HCT116 (cell line): ENCODE measurements around the gene CAVIN2. TPM values are rescaled to one million over a fixed set of nuclear protein-coding genes. Genes with fewer than 3 reads are reported as not detected.
A peak's percentile ranks its signal among the peaks of the same experiment; 100 is the strongest.

ENCODE experiments used
- ATAC-seq: fragments of 200-7000 bp; cut with Tn5 transposase; 2 replicates; pipeline ENCODE4 v1.9.1; 2020; ENCODE audit warnings: mild to moderate bottlenecking, moderate library complexity
- BruUV-seq: library from RNA; stranded (reverse); fragments of 400-500 nt; replicated peaks from 2 replicates; lab custom pipeline; 2021; lab: Mats Ljungman, UMichigan
- CTCF ChIA-PET: fragments of 300-600 bp; sonication (Branson Sonifier 250); formaldehyde crosslinking; loops from one replicate; lab custom pipeline; 2021; ENCODE audit warnings: antibody characterized with exemption; lab: Charles Lee
- POLR2A ChIA-PET: fragments of 300-600, 350-600 bp; sonication (Branson Sonifier 250); formaldehyde crosslinking; loops from one replicate; lab custom pipeline; 2021; ENCODE audit warnings: antibody characterized with exemption; lab: Charles Lee
- RAD21 ChIA-PET, 2 experiments: fragments of 300-600 bp; sonication (Branson Sonifier 250); formaldehyde crosslinking; loops; one replicate each; lab custom pipeline; 2023; ENCODE audit warnings: low total read pairs in 2 of 2; ENCODE audit not compliant: uncharacterized antibody in 2 of 2, unreplicated experiment in 2 of 2, low non-redundant PET in 1 of 2; lab: Charles Lee
- DNase-seq: peaks from one replicate; pipeline ENCODE4 v3.0.0-alpha.2; 2010; ENCODE audit warnings: low read depth, low spot score
- H2AFZ ChIP-seq: fragments of 200-600 bp; shearing (Covaris generic), sonication (generic); 2 replicates; pipeline ENCODE4 v1.6.1; 2017; ENCODE audit warnings: low read depth, mixed run types, mixed read lengths, antibody characterized with exemption, low read length; ENCODE audit not compliant: poor library complexity, severe bottlenecking
- H3K27ac ChIP-seq: 2 replicates; pipeline ENCODE4 v1.5.1; 2012; ENCODE audit warnings: low read depth, low read length
- H3K27me3 ChIP-seq: fragments of 200-600 bp; sonication (generic); 2 replicates; pipeline ENCODE4 v1.6.1; 2016; ENCODE audit warnings: mixed run types, low read length, mixed read lengths; ENCODE audit not compliant: insufficient read depth
- H3K36me3 ChIP-seq, 2 experiments: fragments of 200-500 bp in 1 of 2; fragments of 200-600 bp in 1 of 2; sonication (Bioruptor generic) in 1 of 2; sonication (generic) in 1 of 2; 2 replicates each; pipeline versions ENCODE4 v1.5.1 to v1.6.1; 2014 to 2016; ENCODE audit warnings: low read length in 2 of 2, inconsistent platforms in 1 of 2, mixed read lengths in 1 of 2, mixed run types in 1 of 2; ENCODE audit not compliant: insufficient read depth in 2 of 2, control insufficient read depth in 1 of 2
- H3K4me1 ChIP-seq, 2 experiments: fragments of 200-600 bp in 1 of 2; sonication (generic) in 1 of 2; 2 replicates each; pipeline versions ENCODE4 v1.5.1 to v1.6.1; 2012 to 2017; ENCODE audit warnings: low read length in 2 of 2, inconsistent platforms in 1 of 2, mild to moderate bottlenecking in 1 of 2, mixed read lengths in 1 of 2, mixed run types in 1 of 2, moderate library complexity in 1 of 2; ENCODE audit not compliant: insufficient read depth in 2 of 2, control insufficient read depth in 1 of 2
- H3K4me2 ChIP-seq: fragments of 200-600 bp; sonication (generic); 2 replicates; pipeline ENCODE4 v1.6.1; 2017; ENCODE audit warnings: mixed run types, low read length, mixed read lengths
- H3K4me3 ChIP-seq, 2 experiments: fragments of 200-600 bp in 1 of 2; sonication (generic) in 1 of 2; replicated peaks in 1 of 2; 2 replicates each; pipeline ENCODE4 v1.5.1; 2011 to 2016; ENCODE audit warnings: low read length in 2 of 2, control low read depth in 1 of 2, low read depth in 1 of 2, mild to moderate bottlenecking in 1 of 2, mixed read lengths in 1 of 2, mixed run types in 1 of 2
- H3K79me2 ChIP-seq: fragments of 200-600 bp; sonication (generic); 2 replicates; pipeline ENCODE4 v1.6.1; 2017; ENCODE audit warnings: mild to moderate bottlenecking, mixed run types, low read length, moderate library complexity, mixed read lengths; ENCODE audit not compliant: insufficient read depth
- H3K9ac ChIP-seq: fragments of 200-600 bp; sonication (generic); 2 replicates; pipeline ENCODE4 v1.6.1; 2016; ENCODE audit warnings: low read length, mixed read lengths
- H3K9me2 ChIP-seq: fragments of 200-600 bp; sonication (generic), shearing (Covaris generic); 2 replicates; pipeline ENCODE4 v1.6.1; 2017; ENCODE audit warnings: mixed run types, mild to moderate bottlenecking, moderate library complexity; ENCODE audit not compliant: insufficient read depth
- H3K9me3 ChIP-seq, 2 experiments: fragments of 200-500 bp in 1 of 2; fragments of 200-600 bp in 1 of 2; sonication (Bioruptor generic) in 1 of 2; sonication (generic) in 1 of 2; 2 replicates each; pipeline ENCODE4 v1.6.1; 2014 to 2017; ENCODE audit warnings: low read length in 2 of 2, mixed read lengths in 2 of 2, inconsistent platforms in 1 of 2, low read depth in 1 of 2, mild to moderate bottlenecking in 1 of 2, mixed run types in 1 of 2, moderate library complexity in 1 of 2; ENCODE audit not compliant: control insufficient read depth in 1 of 2, insufficient read depth in 1 of 2
- H4K20me1 ChIP-seq: fragments of 200-600 bp; sonication (generic), shearing (Covaris generic); 2 replicates; pipeline ENCODE4 v1.6.1; 2017; ENCODE audit warnings: mixed run types, mild to moderate bottlenecking, moderate library complexity; ENCODE audit not compliant: insufficient read depth
- EGR1 ChIP-seq: IDR thresholded peaks from 2 replicates; pipeline ENCODE4 v1.6.1; 2012; ENCODE audit warnings: low read depth
- POLR2A ChIP-seq: IDR thresholded peaks from 2 replicates; pipeline ENCODE4 v1.7.0; 2011; ENCODE audit warnings: borderline replicate concordance; ENCODE audit not compliant: insufficient read depth, insufficient read length; ENCODE audit errors: extremely low read depth
- POLR2AphosphoS5 ChIP-seq: IDR thresholded peaks from 2 replicates; pipeline ENCODE4 v1.6.1; 2011; ENCODE audit warnings: mild to moderate bottlenecking, low read depth, low read length, moderate library complexity
- REST ChIP-seq: IDR thresholded peaks from 2 replicates; pipeline ENCODE4 v1.6.1; 2012; ENCODE audit warnings: low read depth
- SIN3A ChIP-seq: IDR thresholded peaks from 2 replicates; pipeline ENCODE4 v1.6.1; 2012; ENCODE audit warnings: low read depth
- SP1 ChIP-seq: IDR thresholded peaks from 2 replicates; pipeline ENCODE4 v1.6.1; 2012; ENCODE audit warnings: low read depth
- YY1 ChIP-seq: IDR thresholded peaks from 2 replicates; pipeline ENCODE4 v1.6.1; 2011; ENCODE audit warnings: low read length, low read depth, moderate library complexity, mild to moderate bottlenecking; ENCODE audit not compliant: insufficient replicate concordance; ENCODE audit errors: extremely low read depth
- ZFX ChIP-seq: fragments of 450-650 bp; IDR thresholded peaks from 2 replicates; pipeline ENCODE4 v1.6.1; 2017
- intact Hi-C: fragments of 100-400 bp; cut with micrococcal nuclease; formaldehyde crosslinking; loops from 2 replicates; pipeline ENCODE4 v1.10.0; 2022
- total RNA-seq: library from RNA; stranded (reverse); gene quantifications from one replicate; pipeline ENCODE4 v1.2.1, GENCODE V29; 2021; ENCODE audit not compliant: unreplicated experiment
- TF ChIP-seq, protein P1 (sequence below): IDR thresholded peaks from 2 replicates; pipeline ENCODE4 v1.6.1; 2012

The CAVIN2 gene
- total RNA-seq, 1 experiment from 2014 or later, result 0.27 TPM

DNA sequence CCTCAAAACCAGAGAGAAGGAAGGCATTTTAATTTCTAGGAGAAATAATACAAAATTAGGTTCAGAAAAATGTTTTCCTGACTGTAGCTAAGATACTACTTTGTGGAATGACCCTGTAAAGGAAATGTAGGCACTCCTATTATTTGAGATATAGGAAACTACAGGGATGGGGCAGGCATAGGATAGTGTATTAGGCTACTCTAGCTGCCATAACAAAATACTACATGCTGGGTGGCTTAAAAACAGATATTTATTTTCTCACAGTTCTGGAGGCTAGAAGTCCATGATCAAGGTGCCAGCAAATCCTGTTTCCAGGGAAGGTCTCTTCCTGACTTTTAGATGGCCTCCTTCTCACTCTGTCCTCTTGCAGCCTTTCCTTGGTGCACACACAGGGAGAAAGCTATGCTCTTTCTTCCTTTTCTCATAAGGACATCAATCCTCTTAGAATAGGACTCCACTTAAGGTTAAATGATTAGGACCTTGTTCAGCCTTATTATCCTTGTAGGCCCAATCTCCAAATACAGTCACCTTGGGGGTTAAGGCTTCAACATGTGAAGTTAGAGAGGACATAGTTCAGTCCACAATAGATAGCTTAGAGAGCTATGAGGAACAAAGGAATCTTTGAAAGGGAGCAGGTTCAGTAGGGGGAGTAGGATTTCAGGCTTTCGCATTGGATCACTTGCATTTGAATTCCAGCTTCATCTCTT is 14.0 kb upstream of the CAVIN2 start:
- Histone ChIP-seq H2AFZ (peak overlapping the region; percentile 5), H3K9me3 (no peaks in the 10 kb centered on the region), H3K27me3 (no peaks in the 10 kb centered on the region), H4K20me1 (no peaks in the 10 kb centered on the region), H3K4me3 (no peak overlapping the region), H3K4me1 (peaks cover 18 to 25% of the 10 kb centered on the region in 2 experiments), H3K27ac (no peak overlapping the region), H3K9me2 (no peaks in the 10 kb centered on the region), H3K79me2 (no peaks in the 10 kb centered on the region), H3K4me2 (no peak overlapping the region), H3K36me3 (no peaks in the 10 kb centered on the region), H3K9ac (no peak overlapping the region)
- POLR2A ChIA-PET, result no interaction called here
- BruUV-seq, result no TSS peak
- RAD21 ChIA-PET, result interaction anchor here in 1 of 2 experiments (1.2 kb wide), 1 partner anchor 301 kb away, joined by 3 read pairs; no protein-coding TSS in a partner anchor
- DNase-seq (no peak), ATAC-seq (no peak)
- TF ChIP-seq ZFX (no peak), POLR2AphosphoS5 (no peak), YY1 (no peak), SIN3A (no peak), EGR1 (no peak), REST (no peak), POLR2A (no peak), SP1 (no peak)
- TF ChIP-seq, protein P1, sequence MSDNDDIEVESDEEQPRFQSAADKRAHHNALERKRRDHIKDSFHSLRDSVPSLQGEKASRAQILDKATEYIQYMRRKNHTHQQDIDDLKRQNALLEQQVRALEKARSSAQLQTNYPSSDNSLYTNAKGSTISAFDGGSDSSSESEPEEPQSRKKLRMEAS, result no peak
- intact Hi-C loops, result no loop called here
- CTCF ChIA-PET, result interaction anchor here (2.1 kb wide), 1 partner anchor 10 kb away, joined by 10 read pairs; no protein-coding TSS in a partner anchor
